Stimulated activated CD4-positive, alpha-beta T cell treated with anti-CD3 and anti-CD28 coated beads, Interleukin-12 subunit alpha, Interleukin-12 subunit beta, amount 100 ng/mL, for 48 hours (primary cell): Measurements from ENCODE around the gene METTL21A.
"Not testable (repeated sequence)": the region's sequence is repeated elsewhere in the genome, so short reads cannot be mapped to it uniquely, and the experiment has no call there.

Experiments
- DNase-seq, 3 donors: peaks; one replicate each; pipeline ENCODE4 v3.0.0-alpha.2; 2020; ENCODE audit warnings: low read depth in 2 of 3, low spot score in 1 of 3

Gene METTL21A

GRCh38 chr2:207625014-207625907 is at the start of gene METTL21A:
METTL21A (minus strand) TSS chr2:207625394; CDS start chr2:207624375, 1,019 bp downstream.
- DNase-seq: peak; percentile 84 to 91 (median 90)

DNA sequence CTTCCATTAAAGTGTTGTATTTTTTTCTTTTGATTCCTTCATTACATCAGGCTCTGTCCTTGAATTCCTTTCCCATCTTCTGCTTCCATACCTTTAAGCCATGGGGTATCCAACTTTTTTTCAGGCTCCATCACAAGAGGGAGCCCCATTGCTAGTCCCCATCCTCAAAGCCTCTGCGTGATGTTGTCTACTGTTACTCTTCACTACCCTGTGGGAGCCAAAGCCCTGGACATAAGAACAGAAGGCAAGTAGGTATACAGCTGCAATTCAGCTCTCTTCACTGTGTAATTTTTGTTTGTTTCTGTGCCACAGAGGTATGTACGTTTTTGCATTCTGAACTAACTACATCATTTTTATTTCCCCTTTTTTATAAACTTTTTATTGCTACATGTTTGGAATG is 49.6 kb upstream of the METTL21A start:
- no peak for DNase-seq

DNA sequence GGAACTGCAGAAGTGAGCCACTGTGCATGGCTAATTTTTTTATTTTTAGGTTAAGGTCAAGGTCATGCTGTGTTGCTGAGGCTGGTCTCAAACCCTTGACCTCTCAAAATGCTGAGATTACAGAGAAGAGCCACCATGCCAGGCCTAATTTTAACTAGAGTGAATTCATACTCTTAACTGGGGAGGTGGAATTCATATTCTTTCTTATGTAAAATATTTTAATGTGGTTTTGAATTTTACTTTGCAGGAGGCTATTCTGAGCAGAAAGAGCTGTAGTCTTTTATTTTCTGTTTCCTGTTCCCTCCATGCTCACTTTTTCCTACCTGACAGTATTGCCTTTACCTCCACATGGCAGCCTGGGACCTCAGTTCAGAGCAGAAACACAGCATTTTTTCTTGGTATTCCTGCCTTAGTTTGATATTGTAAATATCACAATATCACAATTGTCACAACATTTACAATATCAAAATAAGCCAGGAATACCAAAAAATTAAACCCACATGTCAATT is 49.1 kb upstream of the METTL21A start:
- no peak for DNase-seq

DNA sequence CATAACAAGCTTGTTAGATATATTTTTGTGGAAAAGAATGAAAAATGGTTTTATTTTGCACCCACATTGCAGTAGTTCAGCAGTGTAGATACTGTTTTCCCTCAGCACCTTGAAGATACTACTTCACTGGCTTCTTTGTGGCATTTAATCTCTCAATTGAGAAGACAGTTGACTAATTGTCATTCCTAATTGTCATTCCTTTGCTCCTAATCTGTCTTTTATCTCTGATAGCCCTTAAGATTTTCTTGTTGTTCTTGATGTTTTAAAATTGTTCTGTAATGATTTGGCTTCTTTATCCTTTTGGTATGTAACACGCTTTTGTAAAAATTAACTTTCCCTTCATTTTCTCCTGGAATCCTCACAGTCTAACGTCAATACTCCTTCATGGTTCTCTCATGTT is 48.2 kb upstream of the METTL21A start:
- no peak for DNase-seq

GRCh38 chr2:207670887-207671286 is 45.7 kb upstream of the METTL21A start:
- no peak for DNase-seq

GRCh38 chr2:207663870-207664545 is 38.8 kb upstream of the METTL21A start:
- no peak for DNase-seq

DNA sequence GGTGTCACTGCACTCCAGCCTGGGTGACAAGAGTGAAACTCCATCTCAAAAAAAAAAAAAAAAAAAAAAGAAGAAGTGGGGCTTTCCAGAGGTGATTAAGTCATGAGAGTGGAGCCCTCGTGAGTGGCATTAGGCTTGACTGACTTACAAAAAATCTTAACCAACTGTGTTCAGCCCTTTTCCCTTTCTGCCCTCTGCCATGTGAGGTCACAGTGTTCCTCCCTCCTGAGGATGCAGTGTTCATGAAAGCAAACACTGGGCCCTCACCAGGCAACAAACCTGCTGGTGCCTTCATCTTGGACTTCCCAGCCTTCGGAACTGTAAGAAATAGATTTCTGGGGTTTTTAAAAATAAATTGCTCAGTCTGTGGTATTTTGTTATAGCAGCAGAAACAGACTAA is 37.0 kb upstream of the METTL21A start:
- DNase-seq: no peak

DNA sequence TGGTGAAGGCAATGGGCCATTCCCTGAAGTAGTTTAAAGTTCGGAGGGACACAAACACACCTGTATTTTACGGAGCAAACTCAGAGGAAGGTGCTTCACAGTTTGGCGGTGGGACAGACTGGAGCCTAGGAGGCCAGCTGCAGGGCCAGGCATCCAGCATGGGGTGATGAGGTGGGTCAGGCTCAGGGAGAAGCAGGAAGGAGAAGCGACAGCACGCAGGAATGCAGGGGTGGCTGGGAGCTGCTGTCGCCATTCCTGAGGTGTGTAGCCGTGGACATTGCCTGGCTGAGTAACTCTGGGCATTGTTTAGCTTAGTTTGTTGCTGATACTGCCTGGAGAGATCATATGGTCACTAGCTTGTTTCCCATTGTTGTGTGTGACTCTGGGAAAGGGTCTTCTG is 35.8 kb upstream of the METTL21A start:
- DNase-seq: no peak

DNA sequence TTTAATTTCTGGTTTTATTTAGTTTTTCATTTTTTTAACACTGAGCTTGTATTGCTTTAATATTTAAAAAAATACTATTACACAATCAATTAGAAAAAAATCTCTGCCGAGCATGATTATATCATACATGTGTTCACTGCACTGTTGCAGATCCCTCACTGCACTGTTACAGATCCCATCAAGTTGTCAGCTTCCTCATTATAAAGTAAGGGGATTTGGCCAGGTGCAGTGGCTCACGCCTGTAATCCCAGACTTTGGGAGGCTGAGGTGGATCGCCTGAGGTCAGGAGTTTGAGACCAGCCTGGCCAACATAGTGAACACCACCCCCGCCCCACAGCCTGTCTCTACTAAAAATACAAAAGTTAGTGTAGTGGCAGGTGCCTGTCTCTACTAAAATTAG is 33.0 kb upstream of the METTL21A start:
- no peak for DNase-seq

GRCh38 chr2:207655000-207655399 is 29.8 kb upstream of the METTL21A start:
- DNase-seq: no peak

GRCh38 chr2:207646582-207646981 is 21.4 kb upstream of the METTL21A start:
- not testable (repeated sequence) for DNase-seq

DNA sequence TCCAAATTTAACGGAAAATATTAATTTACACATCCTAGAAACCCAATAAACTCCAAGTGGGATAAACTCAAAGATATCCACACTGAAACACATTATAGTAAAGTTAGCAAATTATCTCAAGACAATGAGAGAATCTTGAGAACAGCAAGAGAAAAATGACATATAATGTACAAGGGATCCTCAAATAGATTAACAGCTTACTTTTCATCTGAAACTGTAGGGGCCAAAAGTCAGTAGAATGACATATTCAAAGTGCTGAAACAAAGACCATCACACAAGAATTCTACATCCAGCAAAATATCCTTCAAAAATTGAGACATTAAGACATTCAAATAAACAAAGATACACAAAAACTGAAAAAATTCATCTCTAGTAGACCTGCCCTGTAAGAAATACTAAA is 18.7 kb upstream of the METTL21A start:
- DNase-seq: no peak

- DNase-seq: no peak
These were observed 15.5 kb upstream of the METTL21A start for GRCh38 chr2:207640661-207641060.

GRCh38 chr2:207640160-207640559 is 15.0 kb upstream of the METTL21A start:
- no peak for DNase-seq

DNA sequence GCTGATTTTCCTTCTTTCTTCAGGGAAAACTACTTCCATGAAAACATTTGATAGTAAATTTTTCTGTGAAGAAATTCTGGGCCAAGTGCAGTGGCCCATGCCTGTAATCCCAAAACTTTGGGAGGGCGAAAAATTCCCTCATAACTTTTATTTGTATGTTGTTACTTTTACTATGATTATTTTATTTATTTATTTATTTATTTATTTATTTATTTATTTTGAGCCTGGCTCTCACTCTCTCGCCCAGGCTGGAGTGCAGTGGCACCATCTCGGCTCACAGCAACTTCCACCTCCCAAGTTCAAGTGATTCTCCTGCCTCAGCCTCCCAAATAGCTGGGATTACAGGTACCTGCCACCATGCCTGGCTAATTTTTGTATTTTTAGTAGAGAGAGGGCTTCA is 14.1 kb upstream of the METTL21A start:
- DNase-seq: not testable (repeated sequence)

GRCh38 chr2:207635468-207636200 is 10.4 kb upstream of the METTL21A start:
- DNase-seq: no peak

- DNase-seq: no peak
These were observed 8.5 kb upstream of the METTL21A start for GRCh38 chr2:207633686-207634085.

DNA sequence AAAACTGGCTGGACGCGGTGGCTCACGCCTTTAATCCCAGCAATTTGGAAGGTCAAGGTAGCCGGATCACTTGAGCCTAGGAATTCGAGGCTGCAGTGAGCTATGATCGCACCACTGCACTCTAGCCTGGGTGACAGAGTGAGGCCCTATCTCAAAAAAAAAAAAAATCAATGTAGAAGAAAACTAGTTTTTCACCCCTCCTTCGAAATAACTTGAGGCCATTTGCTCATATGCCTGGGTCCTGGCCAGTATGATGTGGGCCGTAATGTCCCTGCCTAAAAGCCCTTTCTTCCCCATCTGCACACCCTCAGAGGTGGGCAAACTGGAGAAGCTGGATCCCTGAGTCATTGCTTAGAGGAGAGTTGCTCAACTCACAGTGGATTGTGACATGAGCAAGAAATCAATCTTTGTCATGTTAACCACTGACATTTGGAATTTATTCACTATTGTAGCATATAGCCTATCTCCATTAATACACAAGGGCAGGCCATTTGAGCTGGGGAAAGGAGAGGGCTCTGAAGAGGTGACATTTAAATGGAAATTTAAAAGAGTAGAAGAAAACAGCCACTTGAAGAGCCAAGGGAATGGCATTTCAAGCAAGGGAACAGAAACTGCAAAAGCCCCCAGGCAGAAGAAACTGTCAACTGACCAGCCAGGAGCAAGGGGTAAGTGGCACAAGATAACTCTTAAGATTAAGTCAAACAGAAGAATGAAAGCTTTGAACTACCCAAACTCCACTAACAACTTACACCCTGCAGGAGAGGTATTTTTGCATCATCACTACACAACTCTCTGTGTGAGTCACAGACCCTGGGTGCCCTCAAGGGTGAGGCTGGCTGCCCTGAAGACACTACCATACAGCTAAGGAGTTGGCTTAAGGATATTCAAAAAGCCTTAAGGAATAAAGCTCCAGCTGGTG is 7.6 kb upstream of the METTL21A start:
- no peak for DNase-seq

DNA sequence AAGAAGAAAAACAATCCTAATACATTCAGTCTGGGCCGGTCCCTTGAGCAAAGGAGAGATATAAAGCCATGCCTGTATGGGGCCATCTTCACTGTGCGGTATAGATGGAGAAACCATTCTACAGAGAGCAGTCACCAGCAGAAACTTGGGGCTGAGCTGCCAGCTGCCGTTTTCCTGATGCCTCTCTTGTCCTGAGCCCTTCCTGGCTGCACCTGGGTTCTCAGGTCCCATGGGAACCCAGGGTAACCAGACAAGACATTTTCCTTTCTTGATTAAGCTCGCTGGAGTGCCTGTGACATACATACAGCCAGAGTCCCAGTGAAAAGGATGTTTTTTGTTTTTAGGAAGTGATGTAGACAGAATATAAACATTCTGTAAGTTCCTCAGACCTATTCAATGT is 5.3 kb upstream of the METTL21A start:
- no peak for DNase-seq

DNA sequence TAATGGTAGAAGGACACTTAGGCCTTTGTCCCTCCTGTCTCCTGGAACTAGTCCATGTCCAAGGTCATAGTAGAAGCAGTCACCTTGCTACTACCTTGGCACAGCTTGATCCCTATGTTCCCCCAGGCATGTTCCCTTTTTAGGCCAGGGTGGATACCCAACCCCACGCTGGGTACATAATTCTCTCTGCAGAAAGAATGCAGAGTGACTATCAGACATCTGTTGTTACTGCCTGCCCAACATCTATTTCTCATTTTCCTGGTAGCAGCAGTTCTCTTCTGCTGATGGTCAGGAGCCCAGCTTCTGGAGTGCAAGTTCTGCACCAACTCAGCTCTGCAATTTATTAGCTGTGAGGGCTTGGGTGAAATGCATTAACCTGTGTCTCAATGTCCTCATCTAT is 4.4 kb upstream of the METTL21A start:
- no peak for DNase-seq
